ENCODE results near the gene CHAC1. TPM values are rescaled to one million over a fixed set of nuclear protein-coding genes. Genes with fewer than 3 reads are reported as not detected.

CHAC1 gene
- total and polyA plus RNA-seq, 2 of the 13 experiments (the other 11 are each of a cell fraction or from before 2014, with no cell fraction given): 0.44 TPM; not detected in 1

DNA sequence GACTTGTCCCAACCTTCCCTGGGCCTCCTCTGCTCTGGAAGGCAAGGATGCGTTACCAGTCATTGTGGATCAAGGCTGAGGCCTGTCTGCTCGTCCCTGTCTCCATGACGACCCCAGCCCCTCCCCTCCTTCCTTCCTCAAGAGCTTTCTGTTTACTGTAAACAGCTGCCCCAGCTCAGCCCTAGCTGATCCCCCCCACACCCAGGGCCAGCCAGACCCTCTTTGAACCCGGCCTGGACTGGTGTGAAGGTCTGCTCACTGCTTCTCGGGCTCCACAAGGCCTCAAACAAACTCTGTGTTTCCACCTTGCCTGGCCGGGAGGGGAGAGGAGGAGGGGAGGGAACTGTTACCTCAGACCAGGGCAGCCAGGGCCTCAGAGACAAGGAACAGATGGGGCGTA lies 42.1 kb upstream of the CHAC1 start:
- H3K9me3 ChIP-seq (ENCODE audit: low read length): no peaks in the 10 kb centered on the region
- ChIA-PET POLR2A (interaction anchor here (1.0 to 1.4 kb wide), 2 partner anchors 17 to 18 kb away, joined by 4 read pairs; partner anchors contain the start of genes DLL4 and VPS18), CTCF (ENCODE audit: low intra/inter-chr PET ratio, low total read pairs) (no interaction called here)
- peaks cover 0 to 4% of the 10 kb centered on the region in 2 experiments; a peak in 2 of 5 replicates for H3K27me3 ChIP-seq (ENCODE audit: control insufficient read depth in 1 of 2, insufficient read depth in 2 of 2, low read length in 2 of 2)
- no peaks in the 10 kb centered on the region for H3K36me3 ChIP-seq (replicated peaks in 1 of 2; ENCODE audit: control insufficient read depth in 1 of 2, insufficient read depth in 2 of 2, low read length in 2 of 2)
- H3K4me2 ChIP-seq (ENCODE audit: low read depth, low read length): peak overlapping the region; percentile 84
- H2AFZ ChIP-seq (ENCODE audit: low read length): no peak overlapping the region
- FAIRE-seq (no peak), DNase-seq (ENCODE audit: low spot score) (no peak), ATAC-seq (no peak)
- 2% methylated on average over 6 of the region's 7 CpGs for WGBS (ENCODE audit: low lambda C conversion rate)
- in situ Hi-C loops (cut with HindIII; ENCODE audit: extremely low pct_ligation_motif_present, low pct_unique_long_range_greater_than_20kb): no loop called here
- peaks cover 75% of the 10 kb centered on the region for H3K4me1 ChIP-seq (ENCODE audit: insufficient read depth, low read length)
- peak overlapping the region in 1 of 3 experiments; percentile 42; a peak in 1 of 6 replicates for H3K4me3 ChIP-seq (replicated peaks in 1 of 3; ENCODE audit: insufficient read depth in 1 of 3, low read depth in 2 of 3, low read length in 3 of 3)
- no peaks in the 10 kb centered on the region for H4K20me1 ChIP-seq (ENCODE audit: insufficient read depth, low read length)
- no peak overlapping the region for H3K27ac ChIP-seq (ENCODE audit: extremely low read length, insufficient read depth, low read length)
- BruUV-seq (replicated peaks): no TSS peak
- intact Hi-C loops (cut with micrococcal nuclease; ENCODE audit: unreplicated experiment): loop anchor here (2.0 kb wide), 1 partner anchor 18 kb away; the partner anchor contains the start of gene DLL4
- peak overlapping the region; percentile 24; the same call in 1 of the 2 replicates for H3K9ac ChIP-seq (ENCODE audit: insufficient read depth, low read depth, low read length)
- H3K79me2 ChIP-seq (ENCODE audit: insufficient read depth, low read length): no peaks in the 10 kb centered on the region
- TF ChIP-seq, protein P1, sequence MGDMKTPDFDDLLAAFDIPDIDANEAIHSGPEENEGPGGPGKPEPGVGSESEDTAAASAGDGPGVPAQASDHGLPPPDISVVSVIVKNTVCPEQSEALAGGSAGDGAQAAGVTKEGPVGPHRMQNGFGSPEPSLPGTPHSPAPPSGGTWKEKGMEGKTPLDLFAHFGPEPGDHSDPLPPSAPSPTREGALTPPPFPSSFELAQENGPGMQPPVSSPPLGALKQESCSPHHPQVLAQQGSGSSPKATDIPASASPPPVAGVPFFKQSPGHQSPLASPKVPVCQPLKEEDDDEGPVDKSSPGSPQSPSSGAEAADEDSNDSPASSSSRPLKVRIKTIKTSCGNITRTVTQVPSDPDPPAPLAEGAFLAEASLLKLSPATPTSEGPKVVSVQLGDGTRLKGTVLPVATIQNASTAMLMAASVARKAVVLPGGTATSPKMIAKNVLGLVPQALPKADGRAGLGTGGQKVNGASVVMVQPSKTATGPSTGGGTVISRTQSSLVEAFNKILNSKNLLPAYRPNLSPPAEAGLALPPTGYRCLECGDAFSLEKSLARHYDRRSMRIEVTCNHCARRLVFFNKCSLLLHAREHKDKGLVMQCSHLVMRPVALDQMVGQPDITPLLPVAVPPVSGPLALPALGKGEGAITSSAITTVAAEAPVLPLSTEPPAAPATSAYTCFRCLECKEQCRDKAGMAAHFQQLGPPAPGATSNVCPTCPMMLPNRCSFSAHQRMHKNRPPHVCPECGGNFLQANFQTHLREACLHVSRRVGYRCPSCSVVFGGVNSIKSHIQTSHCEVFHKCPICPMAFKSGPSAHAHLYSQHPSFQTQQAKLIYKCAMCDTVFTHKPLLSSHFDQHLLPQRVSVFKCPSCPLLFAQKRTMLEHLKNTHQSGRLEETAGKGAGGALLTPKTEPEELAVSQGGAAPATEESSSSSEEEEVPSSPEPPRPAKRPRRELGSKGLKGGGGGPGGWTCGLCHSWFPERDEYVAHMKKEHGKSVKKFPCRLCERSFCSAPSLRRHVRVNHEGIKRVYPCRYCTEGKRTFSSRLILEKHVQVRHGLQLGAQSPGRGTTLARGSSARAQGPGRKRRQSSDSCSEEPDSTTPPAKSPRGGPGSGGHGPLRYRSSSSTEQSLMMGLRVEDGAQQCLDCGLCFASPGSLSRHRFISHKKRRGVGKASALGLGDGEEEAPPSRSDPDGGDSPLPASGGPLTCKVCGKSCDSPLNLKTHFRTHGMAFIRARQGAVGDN (CRISPR knock-in tag; IDR thresholded peaks at IDR 0.05): 0 out of 2 replicates have a peak, but pooled peaks have one; percentile 27
- TF ChIP-seq RFX1 (IDR thresholded peaks at IDR 0.05) (0 out of 2 replicates have a peak, but pooled peaks have one; percentile 8), ZFY (CRISPR knock-in tag; IDR thresholded peaks at IDR 0.05) (0 out of 2 replicates have a peak, but pooled peaks have one; percentile 15), PHB2 (IDR thresholded peaks at IDR 0.05; ENCODE audit: partially characterized antibody) (no peak)
